Ovary (tissue), 3 donors: Measurements from ENCODE around the gene BIRC6.

Experiments
- EP300 ChIP-seq: sonication (generic); formaldehyde crosslinking; IDR thresholded peaks from one replicate; pipeline ENCODE4 v1.6.1; 2017; ENCODE audit warnings: antibody characterized with exemption
- POLR2A ChIP-seq: fragments of 450-650 bp; IDR thresholded peaks from one replicate; pipeline ENCODE4 v1.6.1; 2017; ENCODE audit warnings: antibody characterized with exemption, mild to moderate bottlenecking, moderate library complexity
- TF ChIP-seq, protein P1 (sequence below), 3 donors: fragments of 450-650 bp in 2 of 3; fragments of 200-600 bp in 1 of 3; IDR thresholded peaks; one replicate each; pipeline versions ENCODE4 v1.5.1 to v1.8.0; 2016 to 2022; ENCODE audit warnings: antibody characterized with exemption in 3 of 3, mild to moderate bottlenecking in 1 of 3
- donor health status: DM: no; HTN: no; CAD: no.

DNA sequence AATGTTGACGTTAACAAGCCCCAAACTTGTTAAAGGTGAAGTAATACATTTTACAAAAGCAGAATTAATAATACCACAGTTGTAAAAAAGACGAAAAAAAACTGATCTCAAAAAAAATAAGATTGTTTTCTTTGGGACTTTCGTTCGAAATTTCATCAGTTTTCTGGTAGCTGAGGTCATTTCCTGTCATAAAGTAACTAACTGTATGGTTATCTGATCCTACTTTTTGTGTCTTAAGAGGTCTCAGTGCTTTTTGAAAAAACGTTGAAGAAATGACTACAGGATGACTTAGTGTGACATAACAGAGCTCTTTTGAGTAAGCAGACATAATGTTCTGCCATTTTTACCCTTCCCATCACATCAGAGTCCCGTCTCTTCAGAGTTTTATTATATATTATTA lies 79.3 kb downstream of the BIRC6 start:
- TF ChIP-seq, protein P1, sequence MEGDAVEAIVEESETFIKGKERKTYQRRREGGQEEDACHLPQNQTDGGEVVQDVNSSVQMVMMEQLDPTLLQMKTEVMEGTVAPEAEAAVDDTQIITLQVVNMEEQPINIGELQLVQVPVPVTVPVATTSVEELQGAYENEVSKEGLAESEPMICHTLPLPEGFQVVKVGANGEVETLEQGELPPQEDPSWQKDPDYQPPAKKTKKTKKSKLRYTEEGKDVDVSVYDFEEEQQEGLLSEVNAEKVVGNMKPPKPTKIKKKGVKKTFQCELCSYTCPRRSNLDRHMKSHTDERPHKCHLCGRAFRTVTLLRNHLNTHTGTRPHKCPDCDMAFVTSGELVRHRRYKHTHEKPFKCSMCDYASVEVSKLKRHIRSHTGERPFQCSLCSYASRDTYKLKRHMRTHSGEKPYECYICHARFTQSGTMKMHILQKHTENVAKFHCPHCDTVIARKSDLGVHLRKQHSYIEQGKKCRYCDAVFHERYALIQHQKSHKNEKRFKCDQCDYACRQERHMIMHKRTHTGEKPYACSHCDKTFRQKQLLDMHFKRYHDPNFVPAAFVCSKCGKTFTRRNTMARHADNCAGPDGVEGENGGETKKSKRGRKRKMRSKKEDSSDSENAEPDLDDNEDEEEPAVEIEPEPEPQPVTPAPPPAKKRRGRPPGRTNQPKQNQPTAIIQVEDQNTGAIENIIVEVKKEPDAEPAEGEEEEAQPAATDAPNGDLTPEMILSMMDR (IDR thresholded peaks at IDR 0.05): no peak
- TF ChIP-seq POLR2A (no peak), EP300 (no peak)
